ENCODE results near the gene SHCBP1L. TPM values are rescaled to one million over a fixed set of nuclear protein-coding genes. Genes with fewer than 3 reads are reported as not detected.

Gene SHCBP1L
- total and polyA plus RNA-seq, 2 donors (not counting 1 experiment from before 2014, with no cell fraction given): not detected

- intact Hi-C loops (cut with micrococcal nuclease): no loop called here
- POLR2A ChIA-PET: no interaction called here
Measured at GRCh38 chr1:182971219-182971618, 18.3 kb upstream of the SHCBP1L start.

More at GRCh38 chr1:182971219-182971618, 18.3 kb upstream of the SHCBP1L start:
- Histone ChIP-seq H3K4me1 (ENCODE audit: control insufficient read depth in 2 of 2, insufficient read depth in 2 of 2, low read length in 2 of 2) (no peaks in the 10 kb centered on the region), H2AFZ (ENCODE audit: insufficient read depth, low read depth, low read length, poor library complexity, severe bottlenecking) (no peak overlapping the region), H3K27me3 (replicated peaks in 1 of 4; ENCODE audit: control extremely low read depth in 1 of 4, control insufficient read depth in 3 of 4, insufficient read depth in 4 of 4, low read length in 3 of 4) (peaks cover 0 to 2% (median 0%) of the 10 kb centered on the region in 4 experiments), H3K9ac (ENCODE audit: low read length) (no peak overlapping the region), H3K79me2 (ENCODE audit: control insufficient read depth, insufficient read depth, low read length) (no peaks in the 10 kb centered on the region), H3K4me3 (ENCODE audit: control extremely low read depth in 1 of 5, extremely low read depth in 1 of 5, insufficient read depth in 1 of 5, low read depth in 2 of 5, low read length in 4 of 5) (no peak overlapping the region), H3K9me3 (ENCODE audit: control extremely low read depth in 1 of 3, control insufficient read depth in 2 of 3, insufficient read depth in 1 of 3, low read length in 2 of 3) (no peaks in the 10 kb centered on the region), H4K20me1 (ENCODE audit: control insufficient read depth, insufficient read depth, low read length, poor library complexity, severe bottlenecking) (no peaks in the 10 kb centered on the region), H3K27ac (ENCODE audit: low read length in 2 of 2) (no peak overlapping the region), H3K36me3 (replicated peaks in 1 of 2; ENCODE audit: control extremely low read depth in 1 of 2, control insufficient read depth in 1 of 2, extremely low read depth in 1 of 2, insufficient read depth in 2 of 2, low read length in 1 of 2) (no peaks in the 10 kb centered on the region), H3K4me2 (replicated peaks; ENCODE audit: low read depth, low read length, poor library complexity, severe bottlenecking) (no peak overlapping the region)
- no peak overlapping the region for H3K4me3 Mint-ChIP-seq
- DNase-seq: no peak
- no CpG with 5 or more reads among the region's 1 CpG for WGBS (ENCODE audit: insufficient coverage)
- TF ChIP-seq EZH2 (IDR thresholded peaks at IDR 0.05; ENCODE audit: borderline replicate concordance, insufficient read depth, low read depth, low read length, poor library complexity, severe bottlenecking): no peak
- TF ChIP-seq, protein P1, sequence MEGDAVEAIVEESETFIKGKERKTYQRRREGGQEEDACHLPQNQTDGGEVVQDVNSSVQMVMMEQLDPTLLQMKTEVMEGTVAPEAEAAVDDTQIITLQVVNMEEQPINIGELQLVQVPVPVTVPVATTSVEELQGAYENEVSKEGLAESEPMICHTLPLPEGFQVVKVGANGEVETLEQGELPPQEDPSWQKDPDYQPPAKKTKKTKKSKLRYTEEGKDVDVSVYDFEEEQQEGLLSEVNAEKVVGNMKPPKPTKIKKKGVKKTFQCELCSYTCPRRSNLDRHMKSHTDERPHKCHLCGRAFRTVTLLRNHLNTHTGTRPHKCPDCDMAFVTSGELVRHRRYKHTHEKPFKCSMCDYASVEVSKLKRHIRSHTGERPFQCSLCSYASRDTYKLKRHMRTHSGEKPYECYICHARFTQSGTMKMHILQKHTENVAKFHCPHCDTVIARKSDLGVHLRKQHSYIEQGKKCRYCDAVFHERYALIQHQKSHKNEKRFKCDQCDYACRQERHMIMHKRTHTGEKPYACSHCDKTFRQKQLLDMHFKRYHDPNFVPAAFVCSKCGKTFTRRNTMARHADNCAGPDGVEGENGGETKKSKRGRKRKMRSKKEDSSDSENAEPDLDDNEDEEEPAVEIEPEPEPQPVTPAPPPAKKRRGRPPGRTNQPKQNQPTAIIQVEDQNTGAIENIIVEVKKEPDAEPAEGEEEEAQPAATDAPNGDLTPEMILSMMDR (IDR thresholded peaks at IDR 0.05): no peak
- no peak overlapping the region for H3K27ac Mint-ChIP-seq
- H3K9me3 Mint-ChIP-seq (ENCODE audit: insufficient read depth): no peaks in the 10 kb centered on the region
- H3K4me1 Mint-ChIP-seq: no peaks in the 10 kb centered on the region
- ATAC-seq (ENCODE audit: low read depth): no peak
- CTCF ChIA-PET: interaction anchor here (0.8 kb wide), 1 partner anchor 8 kb away, joined by 3 read pairs; no protein-coding TSS in a partner anchor
- peaks cover 10% of the 10 kb centered on the region for H3K27me3 Mint-ChIP-seq

Measured in B cell (primary cell).